SU-DHL-6 (cell line): Measurements from ENCODE around the gene NELL2.

Source experiments
- H2AFZ ChIP-seq: fragments of 200-600 bp; sonication (generic); 2 replicates; pipeline ENCODE4 v1.6.1; 2014; ENCODE audit warnings: low read depth, mild to moderate bottlenecking, moderate library complexity, mixed read lengths, antibody characterized with exemption, low read length; ENCODE audit not compliant: severe bottlenecking
- H3F3A ChIP-seq: fragments of 200-600 bp; shearing (Covaris generic); 2 replicates; pipeline ENCODE4 v1.6.0; 2016; ENCODE audit warnings: antibody characterized with exemption, mild to moderate bottlenecking; ENCODE audit not compliant: insufficient read depth
- H3K27ac ChIP-seq: fragments of 200-600 bp; sonication (generic); 2 replicates; pipeline ENCODE4 v1.5.1; 2016; ENCODE audit warnings: low read depth, mild to moderate bottlenecking, low read length, moderate library complexity, mixed read lengths
- H3K27me3 ChIP-seq: fragments of 200-600 bp; sonication (generic), shearing (Covaris generic); 2 replicates; pipeline ENCODE4 v1.6.0; 2014; ENCODE audit warnings: mild to moderate bottlenecking, low read length
- H3K36me3 ChIP-seq: fragments of 200-600 bp; sonication (generic); 2 replicates; pipeline ENCODE4 v1.6.1; 2014; ENCODE audit warnings: mild to moderate bottlenecking, low read length, mixed read lengths
- H3K4me2 ChIP-seq: fragments of 300-600, 200-600 bp; shearing (Covaris generic), sonication (generic); 2 replicates; pipeline ENCODE4 v1.6.0; 2014; ENCODE audit warnings: low read length, low read depth, mild to moderate bottlenecking; ENCODE audit not compliant: poor library complexity, severe bottlenecking
- H3K4me3 ChIP-seq: fragments of 200-600 bp; sonication (generic); 2 replicates; pipeline ENCODE4 v1.5.1; 2014; ENCODE audit warnings: antibody characterized with exemption, low read length, mild to moderate bottlenecking, mixed read lengths; ENCODE audit not compliant: insufficient read depth, poor library complexity, severe bottlenecking
- H3K79me2 ChIP-seq: fragments of 200-600 bp; sonication (generic); 2 replicates; pipeline ENCODE4 v1.6.1; 2014; ENCODE audit warnings: mild to moderate bottlenecking, low read length, moderate library complexity; ENCODE audit not compliant: insufficient read depth
- H3K9ac ChIP-seq: fragments of 200-600 bp; sonication (generic); 2 replicates; pipeline ENCODE4 v1.7.0; 2014; ENCODE audit warnings: mild to moderate bottlenecking, low read length
- H3K9me2 ChIP-seq: fragments of 200-600 bp; sonication (generic); replicated peaks from 2 replicates; pipeline ENCODE4 v1.6.1; 2014; ENCODE audit warnings: low read length; ENCODE audit not compliant: insufficient read depth
- H3K9me3 ChIP-seq: fragments of 200-600 bp; sonication (generic); 2 replicates; pipeline ENCODE4 v1.6.1; 2014; ENCODE audit warnings: low read length, mixed read lengths; ENCODE audit not compliant: insufficient read depth
- H4K20me1 ChIP-seq: fragments of 200-600 bp; sonication (generic); 2 replicates; pipeline ENCODE4 v1.6.1; 2014; ENCODE audit warnings: low read depth, mild to moderate bottlenecking, antibody characterized with exemption, low read length, moderate library complexity, mixed read lengths
- EZH2phosphoT487 ChIP-seq: fragments of 200-600 bp; sonication (generic), shearing (Covaris generic); conservative IDR thresholded peaks from 2 replicates; pipeline ENCODE4 v1.6.1; 2018; ENCODE audit warnings: mild to moderate bottlenecking, antibody characterized with exemption, low read length, moderate library complexity, mixed read lengths
- TF ChIP-seq, protein P1 (sequence below): fragments of 200-600 bp; sonication (generic); IDR thresholded peaks from one replicate; pipeline ENCODE4 v1.5.1; 2017; ENCODE audit warnings: antibody characterized with exemption, mild to moderate bottlenecking, low read length, moderate library complexity; ENCODE audit not compliant: insufficient read depth, poor library complexity, severe bottlenecking

NELL2 gene

GRCh38 chr12:44653861-44654527 is 222.1 kb downstream of the NELL2 start:
- peak overlapping the region; percentile 35 for H3K9ac ChIP-seq
- peak overlapping the region; percentile 82 for H3K27ac ChIP-seq
- no peak overlapping the region for H2AFZ ChIP-seq
- peak overlapping the region; percentile 52 for H3K4me2 ChIP-seq
- no peaks in the 10 kb centered on the region for H3K27me3 ChIP-seq
- TF ChIP-seq EZH2phosphoT487, result no peak
- TF ChIP-seq, protein P1, sequence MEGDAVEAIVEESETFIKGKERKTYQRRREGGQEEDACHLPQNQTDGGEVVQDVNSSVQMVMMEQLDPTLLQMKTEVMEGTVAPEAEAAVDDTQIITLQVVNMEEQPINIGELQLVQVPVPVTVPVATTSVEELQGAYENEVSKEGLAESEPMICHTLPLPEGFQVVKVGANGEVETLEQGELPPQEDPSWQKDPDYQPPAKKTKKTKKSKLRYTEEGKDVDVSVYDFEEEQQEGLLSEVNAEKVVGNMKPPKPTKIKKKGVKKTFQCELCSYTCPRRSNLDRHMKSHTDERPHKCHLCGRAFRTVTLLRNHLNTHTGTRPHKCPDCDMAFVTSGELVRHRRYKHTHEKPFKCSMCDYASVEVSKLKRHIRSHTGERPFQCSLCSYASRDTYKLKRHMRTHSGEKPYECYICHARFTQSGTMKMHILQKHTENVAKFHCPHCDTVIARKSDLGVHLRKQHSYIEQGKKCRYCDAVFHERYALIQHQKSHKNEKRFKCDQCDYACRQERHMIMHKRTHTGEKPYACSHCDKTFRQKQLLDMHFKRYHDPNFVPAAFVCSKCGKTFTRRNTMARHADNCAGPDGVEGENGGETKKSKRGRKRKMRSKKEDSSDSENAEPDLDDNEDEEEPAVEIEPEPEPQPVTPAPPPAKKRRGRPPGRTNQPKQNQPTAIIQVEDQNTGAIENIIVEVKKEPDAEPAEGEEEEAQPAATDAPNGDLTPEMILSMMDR, result no peak
- H4K20me1 ChIP-seq, result no peaks in the 10 kb centered on the region
- peaks cover 26% of the 10 kb centered on the region; the same call in 1 of the 2 replicates for H3F3A ChIP-seq
- H3K79me2 ChIP-seq, result no peaks in the 10 kb centered on the region
- H3K9me2 ChIP-seq, result no peaks in the 10 kb centered on the region
- no peaks in the 10 kb centered on the region for H3K36me3 ChIP-seq
- H3K9me3 ChIP-seq, result no peaks in the 10 kb centered on the region
- peak overlapping the region; percentile 5 for H3K4me3 ChIP-seq

DNA sequence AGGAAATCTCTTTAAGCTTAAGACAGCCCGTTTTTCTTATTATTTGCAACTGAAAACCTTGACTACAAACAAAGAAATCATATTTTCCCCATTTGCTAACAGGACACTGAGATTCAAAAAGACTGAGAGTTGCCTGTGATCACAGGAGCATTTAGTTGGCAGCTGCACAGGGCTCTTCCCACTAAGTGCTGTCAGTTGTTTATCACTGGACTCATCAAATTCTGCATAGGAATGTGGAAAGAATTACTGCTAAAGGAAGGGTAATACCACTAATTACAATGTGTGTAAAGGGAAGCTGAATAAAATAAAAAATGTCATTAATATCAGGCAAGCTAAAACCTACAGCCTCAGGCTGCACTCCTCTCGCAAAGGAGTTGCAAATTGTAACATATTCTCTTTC is 226.4 kb downstream of the NELL2 start:
- Histone ChIP-seq H3K9ac (no peak overlapping the region), H3K4me3 (no peak overlapping the region), H3F3A (peaks cover 9% of the 10 kb centered on the region; the same call in 1 of the 2 replicates), H3K79me2 (no peaks in the 10 kb centered on the region), H2AFZ (no peak overlapping the region), H3K9me3 (no peaks in the 10 kb centered on the region), H3K4me2 (peak overlapping the region; percentile 52), H3K27me3 (no peaks in the 10 kb centered on the region), H4K20me1 (no peaks in the 10 kb centered on the region), H3K27ac (peak overlapping the region; percentile 19; the same call in 1 of the 2 replicates), H3K36me3 (no peaks in the 10 kb centered on the region), H3K9me2 (no peaks in the 10 kb centered on the region)
- TF ChIP-seq, protein P1, result no peak
- no peak for TF ChIP-seq EZH2phosphoT487

- no peak overlapping the region for H3K4me2 ChIP-seq
- H2AFZ ChIP-seq, result no peak overlapping the region
- no peaks in the 10 kb centered on the region for H3K9me3 ChIP-seq
- no peaks in the 10 kb centered on the region for H3K79me2 ChIP-seq
- no peaks in the 10 kb centered on the region for H3K9me2 ChIP-seq
- no peaks in the 10 kb centered on the region for H3K36me3 ChIP-seq
- H3K27ac ChIP-seq, result no peak overlapping the region
- no peaks in the 10 kb centered on the region for H3K27me3 ChIP-seq
- H3K4me3 ChIP-seq, result no peak overlapping the region
- no peaks in the 10 kb centered on the region for H4K20me1 ChIP-seq
- peaks cover under 1% of the 10 kb centered on the region; the same call in 1 of the 2 replicates for H3F3A ChIP-seq
- H3K9ac ChIP-seq, result no peak overlapping the region
- no peak for TF ChIP-seq EZH2phosphoT487
- TF ChIP-seq, protein P1, result no peak
Observed at GRCh38 chr12:44647917-44648690, 228.0 kb downstream of the NELL2 start.
